Stimulated activated CD4-positive, alpha-beta T cell treated with anti-CD3 and anti-CD28 coated beads, Interleukin-4, amount 100 ng/mL, for 4 hours (primary cell): ENCODE measurements around the gene TSC22D2.
"Not testable (repeated sequence)": the region's sequence is repeated elsewhere in the genome, so short reads cannot be mapped to it uniquely, and the experiment has no call there.

Experiments
- DNase-seq, 2 experiments: peaks; one replicate each; pipeline ENCODE4 v3.0.0-alpha.2; 2020

TSC22D2 gene

DNA sequence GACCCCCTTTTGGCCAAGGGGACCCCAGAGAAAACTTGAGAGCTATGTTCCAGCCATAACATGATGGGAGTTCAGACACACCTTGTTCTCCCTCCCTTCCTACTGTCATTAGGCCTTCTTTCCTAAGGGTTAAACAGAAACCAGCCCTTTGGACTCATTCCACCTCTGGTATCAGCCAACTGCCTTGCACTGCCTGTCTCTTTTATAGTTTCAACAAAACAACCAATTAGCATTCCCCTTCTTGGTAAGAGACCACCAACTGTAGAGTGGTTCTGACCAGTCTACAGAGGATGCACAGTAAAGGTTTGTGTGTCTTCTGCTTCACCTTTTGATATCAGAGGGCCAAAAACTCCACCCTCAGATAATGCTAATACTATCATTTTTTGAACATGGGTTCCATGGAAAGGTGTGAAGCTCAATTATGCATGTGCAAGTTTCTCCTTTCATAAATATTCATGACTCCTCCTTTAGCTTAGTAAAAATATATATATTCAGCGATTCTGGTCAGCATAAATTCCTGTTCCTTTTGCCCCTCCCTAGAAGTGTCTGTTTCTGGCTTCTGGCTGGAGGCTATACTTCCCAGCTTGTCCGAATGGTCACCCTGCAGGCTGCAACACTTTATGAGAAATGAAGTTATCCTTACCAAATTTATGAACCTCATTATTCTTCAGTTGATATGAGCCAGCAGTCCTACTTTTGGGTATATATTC lies 82.3 kb downstream of the TSC22D2 start:
- DNase-seq, result no peak

DNA sequence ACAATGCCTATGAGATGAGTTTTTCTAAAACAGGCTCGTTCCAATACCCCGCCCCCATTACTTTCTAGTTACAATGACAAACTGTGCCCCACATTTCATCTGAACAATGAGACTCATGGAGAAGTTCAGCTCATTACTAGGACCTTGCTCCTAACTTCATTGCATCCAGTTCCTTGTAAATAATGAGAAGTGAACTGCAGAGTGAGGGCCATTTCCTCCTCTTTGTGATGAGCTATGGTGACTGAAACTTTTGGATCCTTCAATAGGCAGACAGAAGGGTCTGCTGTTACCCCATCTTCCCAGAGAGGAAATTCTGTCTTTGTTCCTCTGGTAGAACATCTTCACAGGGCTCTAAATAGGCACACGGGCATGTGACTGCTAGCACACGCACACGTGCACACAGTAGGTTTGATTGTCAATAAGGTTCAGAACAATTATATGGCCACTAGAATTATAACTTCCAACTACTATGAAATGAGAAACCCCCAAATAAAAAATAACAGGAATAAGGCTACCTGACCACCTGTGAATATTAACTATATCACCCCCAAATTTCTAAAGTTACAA lies 86.4 kb downstream of the TSC22D2 start:
- DNase-seq, result no peak

DNA sequence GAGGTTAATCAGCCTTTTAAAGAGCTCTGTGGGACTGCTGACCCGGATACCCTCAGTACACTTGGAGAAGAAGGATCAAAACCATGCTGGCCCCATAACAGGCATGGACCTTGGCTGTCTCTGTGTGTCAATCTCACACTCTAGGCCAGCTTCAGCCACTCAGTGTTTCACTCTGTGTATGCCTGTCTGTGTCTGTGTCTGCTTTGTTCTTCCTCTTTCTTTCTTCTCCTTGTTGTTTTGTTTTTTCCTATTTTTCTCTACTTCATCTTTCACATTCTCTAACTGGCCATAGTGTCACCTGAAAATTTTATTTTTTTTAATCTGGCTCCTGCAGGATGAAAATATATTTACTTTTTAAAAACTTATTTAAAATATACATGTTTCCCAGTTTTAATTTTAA lies 87.1 kb downstream of the TSC22D2 start:
- DNase-seq, result no peak

DNA sequence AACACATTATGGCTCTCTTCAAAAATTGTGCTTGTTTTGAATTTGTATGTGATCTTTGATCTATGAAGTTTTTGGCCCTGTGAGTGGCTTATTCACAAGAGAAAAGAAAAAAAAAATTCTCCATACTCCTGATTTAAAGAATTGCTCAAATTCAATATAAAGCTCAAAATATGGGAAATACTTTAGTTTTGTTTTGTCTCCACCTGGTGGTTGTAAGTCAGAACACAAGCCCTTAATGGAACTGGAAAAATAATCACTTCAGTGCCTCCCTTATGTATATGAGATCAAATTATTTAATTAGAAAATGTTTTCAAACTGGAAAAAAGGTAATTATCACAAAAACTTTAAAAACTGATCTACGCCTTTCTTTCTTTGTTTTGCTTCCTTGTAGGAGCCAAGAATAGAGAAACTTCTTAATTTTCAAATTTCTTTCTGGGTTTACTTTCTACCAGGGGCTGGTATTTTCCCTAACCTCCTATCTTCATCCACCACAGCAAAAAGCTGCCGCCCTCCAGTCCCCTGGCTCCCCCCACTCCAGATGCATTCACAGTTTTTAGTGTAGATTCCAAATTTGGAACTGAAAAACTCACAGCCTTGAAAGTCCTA lies 87.6 kb downstream of the TSC22D2 start:
- no peak for DNase-seq

DNA sequence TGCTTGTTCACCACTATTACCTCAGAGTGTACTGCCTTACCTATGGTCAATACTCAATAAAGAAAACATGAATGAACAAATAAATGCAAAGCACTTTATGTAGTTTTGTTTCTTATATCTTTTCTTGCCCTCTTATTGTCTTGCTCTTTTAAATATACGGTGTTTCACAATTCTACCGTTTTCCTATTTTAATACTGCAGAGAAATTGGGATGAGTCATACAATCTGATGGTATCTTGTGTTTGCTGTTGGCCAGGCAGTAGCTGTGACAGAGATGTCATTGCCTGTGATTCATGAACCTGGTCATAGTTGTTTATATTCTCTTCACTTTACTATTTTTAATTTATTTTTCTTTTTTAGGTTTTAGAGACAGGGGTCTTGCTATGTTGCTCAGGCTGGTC lies 89.9 kb downstream of the TSC22D2 start:
- DNase-seq, result no peak

DNA sequence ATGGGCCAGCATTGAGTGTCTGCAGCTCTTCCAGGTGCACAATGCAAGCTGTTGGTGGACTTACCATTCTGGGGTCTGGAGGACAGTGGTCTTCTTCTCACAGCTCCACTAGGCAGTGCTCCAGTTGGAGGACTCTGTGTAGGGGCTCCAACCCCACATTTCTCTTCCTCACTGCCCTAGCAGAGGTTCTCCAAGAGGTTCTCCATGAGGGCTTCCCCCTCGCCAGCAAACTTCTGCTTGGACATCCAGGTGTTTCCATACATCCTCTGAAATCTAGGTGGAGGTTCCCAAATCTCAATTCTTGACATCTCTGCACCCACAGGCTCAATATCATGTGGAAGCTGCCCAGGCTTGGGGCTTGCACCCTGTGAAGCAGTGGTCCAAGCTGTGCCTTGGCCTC lies 92.9 kb downstream of the TSC22D2 start:
- DNase-seq, result not testable (repeated sequence)

DNA sequence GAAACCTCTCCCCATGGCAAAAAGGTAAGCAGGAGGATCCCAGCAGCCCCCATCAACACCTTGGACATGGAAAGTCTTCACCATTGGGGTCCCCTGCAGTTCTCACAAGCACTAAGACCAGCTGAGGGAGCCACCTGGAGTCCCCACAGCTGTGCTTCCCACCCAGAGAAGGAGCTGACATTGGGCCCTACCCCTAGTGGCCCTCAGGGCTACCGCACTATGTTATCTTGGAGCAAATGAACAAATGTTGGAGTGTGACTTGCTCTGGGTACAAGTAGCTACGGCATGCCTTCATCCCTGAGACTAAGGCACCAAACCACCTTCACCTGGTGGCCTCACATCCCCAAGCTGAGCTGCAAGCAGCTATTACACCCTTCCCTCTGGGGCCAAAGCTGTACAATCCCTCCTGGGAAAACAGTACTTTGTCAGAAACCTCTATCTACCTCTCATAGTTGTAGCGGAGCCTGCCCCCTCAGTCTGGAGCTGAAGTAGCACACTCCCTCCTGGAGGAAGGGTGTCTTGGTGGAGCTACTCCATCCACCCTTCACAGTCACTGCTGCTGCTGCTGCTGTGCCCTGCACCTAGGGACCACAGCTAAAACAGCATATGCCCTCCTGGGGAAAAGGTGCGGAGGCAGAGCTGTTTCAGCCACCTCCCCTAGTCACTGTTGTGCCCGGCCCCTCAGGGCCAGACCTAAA lies 95.5 kb downstream of the TSC22D2 start:
- DNase-seq, result no peak

DNA sequence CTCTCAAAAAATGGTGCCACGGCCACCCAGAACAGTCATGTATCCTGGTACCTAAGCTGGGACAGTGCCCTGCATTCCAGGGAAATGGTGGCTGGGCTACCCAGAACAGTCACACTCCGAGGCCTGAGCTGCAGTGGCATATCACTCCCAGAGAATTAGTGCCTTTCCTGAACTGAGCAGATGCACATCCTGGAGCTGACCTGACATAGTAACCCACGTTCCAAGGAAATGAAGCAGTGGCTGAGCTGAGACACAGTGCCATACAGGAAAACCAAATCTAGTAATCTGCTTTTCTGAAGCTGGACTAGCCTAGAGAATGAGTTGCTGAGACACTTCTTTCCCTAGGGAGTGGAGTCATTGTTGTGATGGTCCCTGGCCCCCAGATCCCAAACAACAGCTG lies 96.4 kb downstream of the TSC22D2 start:
- DNase-seq, result no peak

DNA sequence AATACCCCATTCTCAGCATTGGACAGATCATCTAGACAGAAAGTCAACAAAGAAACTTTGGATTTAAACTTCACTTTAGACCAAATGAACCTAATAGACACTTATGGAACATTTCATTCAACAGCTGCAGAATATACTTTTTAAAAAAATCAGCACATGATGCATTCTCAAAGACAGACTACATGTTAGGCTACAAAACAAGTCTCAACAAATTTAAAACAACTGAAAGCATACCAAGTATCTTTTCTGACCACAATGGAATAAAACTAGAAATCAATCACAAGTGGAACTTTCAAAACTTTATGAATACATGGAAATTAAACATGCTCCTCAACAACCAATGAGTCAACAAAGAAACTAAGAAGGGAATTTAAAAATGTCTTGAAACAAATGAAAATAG lies 100.3 kb downstream of the TSC22D2 start:
- no peak for DNase-seq

DNA sequence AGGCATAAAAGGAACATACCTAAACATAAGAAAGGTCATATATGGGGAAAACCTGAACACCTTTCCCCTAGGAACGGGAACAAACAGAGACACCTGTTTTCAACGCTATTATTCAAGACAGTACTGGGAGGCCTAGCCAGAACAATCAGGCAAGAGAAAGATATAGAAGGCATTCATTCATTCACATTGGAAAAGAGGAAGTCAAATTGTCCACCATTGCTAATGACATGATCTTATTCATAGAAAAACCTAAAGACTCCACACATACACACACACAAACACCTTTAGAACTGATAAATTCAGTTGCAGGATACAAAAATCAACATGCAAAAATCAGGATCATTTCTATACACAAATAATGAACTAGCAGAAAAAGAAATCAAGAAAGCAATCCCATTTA lies 101.7 kb downstream of the TSC22D2 start:
- DNase-seq, result no peak

DNA sequence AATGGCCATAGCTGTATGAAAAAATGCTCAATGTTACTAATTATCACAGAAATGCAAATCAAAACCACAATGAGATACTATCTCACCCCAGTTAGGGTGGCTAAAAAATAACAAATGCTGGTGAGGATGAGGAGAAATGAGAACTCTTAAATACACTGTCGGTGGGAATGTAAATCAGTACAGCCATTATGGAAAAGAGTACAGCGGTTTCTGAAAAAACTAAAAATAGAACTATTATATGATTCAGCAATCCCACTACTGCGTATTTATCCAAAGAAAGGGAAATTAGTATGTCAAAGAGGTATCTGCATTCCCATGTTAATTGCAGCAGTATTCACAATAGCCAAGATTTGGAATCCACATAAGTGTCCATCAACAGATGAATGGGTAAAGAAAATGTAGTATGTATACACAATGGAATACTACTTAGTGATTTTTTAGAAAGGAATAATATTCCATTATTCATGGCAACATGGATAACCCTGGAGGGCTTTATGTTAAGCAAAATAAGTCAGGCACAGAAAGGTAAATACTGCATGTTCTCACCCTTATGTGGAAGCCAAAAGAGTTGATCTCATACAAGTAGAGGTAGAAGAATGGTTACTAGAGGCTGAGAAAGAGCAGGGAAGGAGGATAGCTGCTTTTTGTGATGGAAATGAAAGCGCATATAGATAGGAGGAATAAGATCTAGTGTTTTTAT lies 103.2 kb downstream of the TSC22D2 start:
- no peak for DNase-seq

DNA sequence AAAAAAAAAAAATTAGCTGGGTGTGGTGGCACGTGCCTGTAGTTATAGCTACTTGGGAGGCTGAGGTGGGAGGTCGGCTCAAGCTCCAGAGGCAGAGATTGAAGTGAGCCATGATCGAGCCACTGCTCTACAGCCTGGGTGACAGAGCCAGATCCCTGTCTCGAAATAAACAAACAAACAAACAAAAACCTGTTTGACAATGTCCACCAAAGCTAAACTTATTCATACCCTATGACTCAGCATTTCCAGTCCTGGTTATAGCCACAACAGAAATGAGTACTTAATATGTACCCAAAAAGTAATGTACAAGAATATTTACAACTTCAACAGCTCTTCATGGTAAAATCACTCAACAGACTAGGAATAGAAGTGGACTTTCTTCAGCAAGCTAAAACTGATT lies 107.1 kb downstream of the TSC22D2 start:
- no peak for DNase-seq
